Measurements from ENCODE around the gene SLC2A9.

GRCh38 chr4:9849538-9849920 is 171.8 kb downstream of the SLC2A9 start:
- TF ChIP-seq, protein P1, sequence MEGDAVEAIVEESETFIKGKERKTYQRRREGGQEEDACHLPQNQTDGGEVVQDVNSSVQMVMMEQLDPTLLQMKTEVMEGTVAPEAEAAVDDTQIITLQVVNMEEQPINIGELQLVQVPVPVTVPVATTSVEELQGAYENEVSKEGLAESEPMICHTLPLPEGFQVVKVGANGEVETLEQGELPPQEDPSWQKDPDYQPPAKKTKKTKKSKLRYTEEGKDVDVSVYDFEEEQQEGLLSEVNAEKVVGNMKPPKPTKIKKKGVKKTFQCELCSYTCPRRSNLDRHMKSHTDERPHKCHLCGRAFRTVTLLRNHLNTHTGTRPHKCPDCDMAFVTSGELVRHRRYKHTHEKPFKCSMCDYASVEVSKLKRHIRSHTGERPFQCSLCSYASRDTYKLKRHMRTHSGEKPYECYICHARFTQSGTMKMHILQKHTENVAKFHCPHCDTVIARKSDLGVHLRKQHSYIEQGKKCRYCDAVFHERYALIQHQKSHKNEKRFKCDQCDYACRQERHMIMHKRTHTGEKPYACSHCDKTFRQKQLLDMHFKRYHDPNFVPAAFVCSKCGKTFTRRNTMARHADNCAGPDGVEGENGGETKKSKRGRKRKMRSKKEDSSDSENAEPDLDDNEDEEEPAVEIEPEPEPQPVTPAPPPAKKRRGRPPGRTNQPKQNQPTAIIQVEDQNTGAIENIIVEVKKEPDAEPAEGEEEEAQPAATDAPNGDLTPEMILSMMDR (IDR thresholded peaks at IDR 0.05; ENCODE audit: extremely low read depth in 1 of 2, insufficient read depth in 1 of 2, low read depth in 1 of 2, low read length in 2 of 2) = no peak
- TF ChIP-seq EZH2 (IDR thresholded peaks at IDR 0.05; ENCODE audit: borderline replicate concordance, low read depth, low read length, severe bottlenecking) = no peak
- no peak for TF ChIP-seq POLR2AphosphoS5 (IDR thresholded peaks at IDR 0.05; ENCODE audit: insufficient read depth, low read depth, low read length)
